ENCODE data around the gene CFC1. TPM values are rescaled to one million over a fixed set of nuclear protein-coding genes. Genes with fewer than 3 reads are reported as not detected.
"Not testable (repeated sequence)": the region's sequence is repeated elsewhere in the genome, so short reads cannot be mapped to it uniquely, and the experiment has no call there.

CFC1 gene
- total RNA-seq, 2 experiments from 2014 or later: not detected

DNA sequence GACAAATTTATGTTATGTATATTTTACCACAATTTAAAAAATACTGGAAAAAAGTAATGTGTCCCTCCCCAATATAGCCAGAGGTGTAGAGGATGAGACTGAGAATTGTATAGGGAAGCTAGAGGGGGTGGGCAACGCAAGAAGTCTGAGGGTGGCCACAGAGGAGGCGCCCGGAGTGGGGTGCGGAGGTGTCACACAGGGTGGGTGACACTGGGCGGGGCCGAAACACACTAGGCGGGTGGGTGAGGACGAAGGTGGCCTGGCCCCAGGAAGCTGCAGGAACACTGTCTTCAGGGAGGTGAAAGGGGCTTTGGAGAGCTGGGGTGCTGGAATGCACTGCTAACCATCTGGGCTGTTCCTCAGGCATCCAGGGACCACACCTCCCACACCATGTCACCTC lies 42.9 kb downstream of the CFC1 start:
- CTCF ChIA-PET; DNase-seq; H3K36me3 Mint-ChIP-seq (ENCODE audit: low read depth): not testable (repeated sequence)

DNA sequence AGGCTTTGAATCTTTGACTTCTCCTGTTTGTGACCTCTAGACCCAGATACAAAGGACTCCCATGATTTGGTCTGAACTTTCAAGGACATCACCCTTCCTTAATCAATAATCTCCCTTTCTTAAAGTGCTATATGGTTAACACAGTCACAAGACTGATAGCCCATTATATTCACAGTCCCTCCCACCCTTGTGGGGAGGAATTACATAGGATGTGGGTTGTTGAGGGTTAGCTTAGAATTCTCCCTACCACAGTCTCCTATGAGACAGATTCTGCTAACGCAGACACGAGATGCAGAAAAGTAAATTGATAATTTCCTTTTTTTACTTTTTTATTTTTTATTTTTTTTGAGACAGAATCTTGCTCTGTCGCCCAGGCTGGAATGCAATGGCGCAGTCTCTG lies 45.2 kb downstream of the CFC1 start:
- H3K27me3 Mint-ChIP-seq; ATAC-seq (ENCODE audit: poor library complexity); CTCF ChIA-PET: not testable (repeated sequence)

More for the DNA sequence above, 42.9 kb downstream of the CFC1 start:
- H3K4me3 ChIP-seq (ENCODE audit: low read length); H3K9me3 Mint-ChIP-seq; H3K4me1 ChIP-seq (ENCODE audit: insufficient read depth, low read length); H3K27ac Mint-ChIP-seq; H3K27me3 ChIP-seq (ENCODE audit: control insufficient read depth in 1 of 2, insufficient read depth in 2 of 2, low read length in 2 of 2); H3K27ac ChIP-seq (ENCODE audit: low read depth in 1 of 2, low read length in 2 of 2); H3K27me3 Mint-ChIP-seq; H3K9me3 ChIP-seq (ENCODE audit: control insufficient read depth in 1 of 2, insufficient read depth in 1 of 2, low read length in 2 of 2); POLR2A ChIA-PET; ATAC-seq (ENCODE audit: poor library complexity); intact Hi-C loops (cut with DNase I, micrococcal nuclease); H3K4me3 Mint-ChIP-seq; H3K36me3 ChIP-seq (ENCODE audit: insufficient read depth, low read length); H3K4me1 Mint-ChIP-seq (ENCODE audit: low read depth): not testable (repeated sequence)

DNA sequence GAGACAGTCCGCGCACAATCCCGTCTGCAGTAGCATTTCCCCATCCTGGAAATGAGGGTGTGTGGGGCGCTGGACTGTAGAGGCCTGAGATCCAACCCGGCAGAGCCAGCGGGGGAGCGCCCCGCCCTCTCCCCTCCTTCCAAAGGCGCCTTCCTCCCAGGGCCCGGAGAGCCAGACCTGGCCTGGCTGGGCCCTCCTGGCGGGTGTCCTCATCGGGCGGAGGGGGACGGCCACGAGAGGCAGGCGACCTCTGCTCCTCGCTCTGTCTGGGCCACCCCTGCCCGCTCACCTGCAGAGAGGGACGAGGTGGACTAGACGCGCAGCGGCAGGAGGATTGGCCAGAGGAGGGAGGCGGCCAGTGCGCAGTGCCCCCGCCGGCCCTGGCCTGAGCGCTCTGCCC lies 49.9 kb downstream of the CFC1 start:
- H3K27me3 Mint-ChIP-seq; POLR2A ChIA-PET; H3K4me1 Mint-ChIP-seq (ENCODE audit: low read depth); intact Hi-C loops (cut with DNase I, micrococcal nuclease); H3K27me3 ChIP-seq (ENCODE audit: control insufficient read depth in 1 of 2, insufficient read depth in 2 of 2, low read length in 2 of 2); H3K4me1 ChIP-seq (ENCODE audit: insufficient read depth, low read length); DNase-seq; CTCF ChIA-PET; H3K36me3 Mint-ChIP-seq (ENCODE audit: low read depth); H3K36me3 ChIP-seq (ENCODE audit: insufficient read depth, low read length); H3K4me3 Mint-ChIP-seq; ATAC-seq (ENCODE audit: poor library complexity); H3K27ac ChIP-seq (ENCODE audit: low read depth in 1 of 2, low read length in 2 of 2); H3K4me3 ChIP-seq (ENCODE audit: low read length); H3K27ac Mint-ChIP-seq; H3K9me3 ChIP-seq (ENCODE audit: control insufficient read depth in 1 of 2, insufficient read depth in 1 of 2, low read length in 2 of 2); H3K9me3 Mint-ChIP-seq: not testable (repeated sequence)

More for the DNA sequence above, 45.2 kb downstream of the CFC1 start:
- H3K27ac Mint-ChIP-seq; DNase-seq; H3K9me3 ChIP-seq (ENCODE audit: control insufficient read depth in 1 of 2, insufficient read depth in 1 of 2, low read length in 2 of 2); H3K4me1 Mint-ChIP-seq (ENCODE audit: low read depth); H3K36me3 Mint-ChIP-seq (ENCODE audit: low read depth); POLR2A ChIA-PET; H3K36me3 ChIP-seq (ENCODE audit: insufficient read depth, low read length); intact Hi-C loops (cut with DNase I, micrococcal nuclease); H3K4me1 ChIP-seq (ENCODE audit: insufficient read depth, low read length); H3K4me3 Mint-ChIP-seq; H3K9me3 Mint-ChIP-seq; H3K27me3 ChIP-seq (ENCODE audit: control insufficient read depth in 1 of 2, insufficient read depth in 2 of 2, low read length in 2 of 2); H3K4me3 ChIP-seq (ENCODE audit: low read length); H3K27ac ChIP-seq (ENCODE audit: low read depth in 1 of 2, low read length in 2 of 2): not testable (repeated sequence)

DNA sequence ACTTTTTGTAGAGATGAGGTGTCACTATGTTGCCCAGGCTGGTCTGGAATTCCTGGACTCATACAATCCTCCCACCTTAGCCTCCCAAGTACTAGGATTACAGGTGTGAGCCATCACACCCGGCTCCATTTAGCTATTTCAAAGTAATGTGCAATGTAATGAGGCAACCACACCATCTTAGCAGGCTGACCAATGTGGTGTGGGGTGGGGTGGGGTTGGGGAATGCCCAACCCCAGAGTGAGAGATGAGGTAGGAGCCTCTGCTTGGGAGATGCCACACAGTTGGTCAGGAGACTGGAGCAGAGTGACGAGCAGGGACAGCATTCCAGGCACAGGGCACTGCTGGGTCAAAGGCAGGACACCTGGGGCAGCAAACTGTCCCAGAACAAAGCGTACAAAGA lies 51.0 kb downstream of the CFC1 start:
- H3K27ac Mint-ChIP-seq; H3K9me3 ChIP-seq (ENCODE audit: control insufficient read depth in 1 of 2, insufficient read depth in 1 of 2, low read length in 2 of 2); H3K36me3 ChIP-seq (ENCODE audit: insufficient read depth, low read length); H3K4me3 Mint-ChIP-seq; ATAC-seq (ENCODE audit: poor library complexity); CTCF ChIA-PET; H3K4me3 ChIP-seq (ENCODE audit: low read length); H3K27ac ChIP-seq (ENCODE audit: low read depth in 1 of 2, low read length in 2 of 2); H3K4me1 ChIP-seq (ENCODE audit: insufficient read depth, low read length); POLR2A ChIA-PET; H3K27me3 ChIP-seq (ENCODE audit: control insufficient read depth in 1 of 2, insufficient read depth in 2 of 2, low read length in 2 of 2); H3K36me3 Mint-ChIP-seq (ENCODE audit: low read depth); H3K9me3 Mint-ChIP-seq; intact Hi-C loops (cut with DNase I, micrococcal nuclease); H3K4me1 Mint-ChIP-seq (ENCODE audit: low read depth); DNase-seq; H3K27me3 Mint-ChIP-seq: not testable (repeated sequence)

GRCh38 chr2:130544978-130545377 lies 54.4 kb downstream of the CFC1 start:
- H3K36me3 ChIP-seq (ENCODE audit: insufficient read depth, low read length); H3K4me1 ChIP-seq (ENCODE audit: insufficient read depth, low read length); H3K4me1 Mint-ChIP-seq (ENCODE audit: low read depth); H3K9me3 Mint-ChIP-seq; H3K4me3 Mint-ChIP-seq; H3K4me3 ChIP-seq (ENCODE audit: low read length); DNase-seq; H3K27ac Mint-ChIP-seq; H3K9me3 ChIP-seq (ENCODE audit: control insufficient read depth in 1 of 2, insufficient read depth in 1 of 2, low read length in 2 of 2); H3K27ac ChIP-seq (ENCODE audit: low read depth in 1 of 2, low read length in 2 of 2); H3K27me3 ChIP-seq (ENCODE audit: control insufficient read depth in 1 of 2, insufficient read depth in 2 of 2, low read length in 2 of 2); H3K27me3 Mint-ChIP-seq; ATAC-seq (ENCODE audit: poor library complexity); POLR2A ChIA-PET; H3K36me3 Mint-ChIP-seq (ENCODE audit: low read depth); CTCF ChIA-PET; intact Hi-C loops (cut with DNase I, micrococcal nuclease): not testable (repeated sequence)

DNA sequence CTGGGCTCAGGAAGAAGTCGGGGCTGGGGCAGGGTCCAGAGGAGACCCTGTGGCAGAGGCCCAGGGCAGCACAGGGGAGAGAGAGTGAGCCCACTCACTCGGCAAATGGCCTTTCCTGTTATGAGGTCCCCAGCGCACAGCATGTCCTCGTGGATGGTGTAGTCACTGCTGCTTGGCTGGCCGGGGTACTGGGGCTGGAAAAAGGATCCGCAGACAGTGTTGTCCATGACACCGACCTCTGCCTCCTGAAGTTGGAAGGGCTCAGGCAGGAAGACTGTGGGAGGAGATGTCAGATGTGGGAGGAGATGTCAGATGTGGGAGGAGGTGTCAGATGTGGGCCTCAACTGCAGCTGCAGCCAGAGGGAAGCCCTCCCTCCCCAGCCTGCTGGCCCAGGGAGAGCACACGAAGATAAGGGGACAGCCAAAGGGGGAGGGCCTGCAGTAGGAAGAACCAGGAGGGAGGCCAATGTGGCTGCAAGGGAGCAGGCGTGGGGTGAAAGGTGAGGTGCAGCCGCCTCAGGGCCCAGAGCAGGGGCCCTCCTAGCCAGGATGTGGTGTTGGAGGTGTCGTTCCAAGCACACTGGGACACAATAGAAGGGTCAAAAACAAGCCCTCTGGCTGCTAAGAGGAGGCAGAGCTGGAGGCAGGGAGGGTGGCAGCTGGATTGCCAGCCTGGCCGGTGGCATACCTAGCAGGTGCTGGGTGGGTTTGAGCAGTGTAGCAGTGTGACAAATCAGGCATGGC lies 55.4 kb downstream of the CFC1 start:
- H3K27me3 Mint-ChIP-seq; H3K9me3 ChIP-seq (ENCODE audit: control insufficient read depth in 1 of 2, insufficient read depth in 1 of 2, low read length in 2 of 2); DNase-seq; POLR2A ChIA-PET; H3K27ac Mint-ChIP-seq; H3K4me1 Mint-ChIP-seq (ENCODE audit: low read depth); H3K36me3 Mint-ChIP-seq (ENCODE audit: low read depth); H3K4me3 ChIP-seq (ENCODE audit: low read length); CTCF ChIA-PET; H3K4me3 Mint-ChIP-seq; H3K36me3 ChIP-seq (ENCODE audit: insufficient read depth, low read length); H3K27me3 ChIP-seq (ENCODE audit: control insufficient read depth in 1 of 2, insufficient read depth in 2 of 2, low read length in 2 of 2); H3K9me3 Mint-ChIP-seq; H3K4me1 ChIP-seq (ENCODE audit: insufficient read depth, low read length); H3K27ac ChIP-seq (ENCODE audit: low read depth in 1 of 2, low read length in 2 of 2); ATAC-seq (ENCODE audit: poor library complexity); intact Hi-C loops (cut with DNase I, micrococcal nuclease): not testable (repeated sequence)

DNA sequence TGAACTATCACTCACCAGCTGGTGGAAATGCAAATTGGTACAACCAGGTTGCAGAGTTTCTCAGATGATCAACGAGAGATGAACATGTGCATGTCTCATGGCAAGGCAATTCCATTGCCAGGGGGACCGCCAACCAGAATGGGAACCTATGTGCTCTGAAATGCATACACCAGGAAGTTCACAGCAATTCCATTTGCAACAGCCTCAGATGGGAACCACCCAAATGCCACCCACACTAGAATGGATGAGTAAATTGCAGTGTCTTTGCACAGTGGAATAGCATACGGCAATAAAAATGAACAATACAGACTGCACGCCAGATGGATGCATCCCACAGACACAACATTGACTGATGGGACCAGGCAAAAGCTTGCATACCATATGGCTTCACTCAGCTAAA lies 56.6 kb downstream of the CFC1 start:
- H3K27ac Mint-ChIP-seq; H3K9me3 Mint-ChIP-seq; H3K36me3 ChIP-seq (ENCODE audit: insufficient read depth, low read length); H3K4me3 ChIP-seq (ENCODE audit: low read length); H3K9me3 ChIP-seq (ENCODE audit: control insufficient read depth in 1 of 2, insufficient read depth in 1 of 2, low read length in 2 of 2); POLR2A ChIA-PET; H3K36me3 Mint-ChIP-seq (ENCODE audit: low read depth); H3K4me1 Mint-ChIP-seq (ENCODE audit: low read depth); H3K27me3 ChIP-seq (ENCODE audit: control insufficient read depth in 1 of 2, insufficient read depth in 2 of 2, low read length in 2 of 2); H3K27ac ChIP-seq (ENCODE audit: low read depth in 1 of 2, low read length in 2 of 2); DNase-seq; H3K27me3 Mint-ChIP-seq; H3K4me1 ChIP-seq (ENCODE audit: insufficient read depth, low read length); H3K4me3 Mint-ChIP-seq; ATAC-seq (ENCODE audit: poor library complexity); intact Hi-C loops (cut with DNase I, micrococcal nuclease); CTCF ChIA-PET: not testable (repeated sequence)
